Stimulated activated naive CD8-positive, alpha-beta T cell treated with anti-CD3 and anti-CD28 coated beads, Interleukin-15, Interleukin-2, amounts not matched to agents 100 ng/mL and 50 ng/mL, for 24 hours (primary cell): Measurements from ENCODE around the gene DAB2.
"Not testable (repeated sequence)": the region's sequence is repeated elsewhere in the genome, so short reads cannot be mapped to it uniquely, and the experiment has no call there.

ENCODE experiments used
- H3K27ac Mint-ChIP-seq: one replicate; pipeline ENCODE4 v1.8.0; 2021; ENCODE audit warnings: mild to moderate bottlenecking, mixed read lengths
- H3K27me3 Mint-ChIP-seq: one replicate; pipeline ENCODE4 v1.8.0; 2021; ENCODE audit warnings: mixed read lengths
- H3K36me3 Mint-ChIP-seq: one replicate; pipeline ENCODE4 v1.8.0; 2021; ENCODE audit warnings: low read depth, mixed read lengths
- H3K4me1 Mint-ChIP-seq: one replicate; pipeline ENCODE4 v1.8.0; 2021; ENCODE audit warnings: low read depth, mixed read lengths
- H3K4me3 Mint-ChIP-seq: one replicate; pipeline ENCODE4 v1.8.0; 2021; ENCODE audit warnings: mild to moderate bottlenecking, mixed read lengths
- H3K9me3 Mint-ChIP-seq: one replicate; pipeline ENCODE4 v1.8.0; 2021; ENCODE audit warnings: mixed read lengths

The DAB2 gene

GRCh38 chr5:39417979-39418378, 6.8 kb downstream of the DAB2 start:
- no peaks in the 10 kb centered on the region for H3K9me3 Mint-ChIP-seq
- no peaks in the 10 kb centered on the region for H3K4me1 Mint-ChIP-seq
- no peaks in the 10 kb centered on the region for H3K36me3 Mint-ChIP-seq

GRCh38 chr5:39415201-39415600, 9.6 kb downstream of the DAB2 start:
- Mint-ChIP-seq H3K4me3 (no peak overlapping the region), H3K9me3 (no peaks in the 10 kb centered on the region), H3K36me3 (no peaks in the 10 kb centered on the region), H3K27me3 (peaks cover 10% of the 10 kb centered on the region), H3K27ac (no peak overlapping the region), H3K4me1 (no peaks in the 10 kb centered on the region)

More at GRCh38 chr5:39417979-39418378, 6.8 kb downstream of the DAB2 start:
- Mint-ChIP-seq H3K27ac (no peak overlapping the region), H3K4me3 (no peak overlapping the region), H3K27me3 (peaks cover 18% of the 10 kb centered on the region)

- no peaks in the 10 kb centered on the region for H3K9me3 Mint-ChIP-seq
- no peaks in the 10 kb centered on the region for H3K36me3 Mint-ChIP-seq
- H3K27me3 Mint-ChIP-seq: peaks cover 9% of the 10 kb centered on the region
- H3K4me1 Mint-ChIP-seq: no peaks in the 10 kb centered on the region
- H3K27ac Mint-ChIP-seq: no peak overlapping the region
- H3K4me3 Mint-ChIP-seq: no peak overlapping the region
Observed at GRCh38 chr5:39414426-39414825, 10.4 kb downstream of the DAB2 start.

- H3K27me3 Mint-ChIP-seq: peaks cover 3% of the 10 kb centered on the region
- H3K36me3 Mint-ChIP-seq: no peaks in the 10 kb centered on the region
- no peaks in the 10 kb centered on the region for H3K4me1 Mint-ChIP-seq
- no peak overlapping the region for H3K4me3 Mint-ChIP-seq
- no peak overlapping the region for H3K27ac Mint-ChIP-seq
- no peaks in the 10 kb centered on the region for H3K9me3 Mint-ChIP-seq
Observed at GRCh38 chr5:39413771-39414170, 11.0 kb downstream of the DAB2 start.

- H3K27ac Mint-ChIP-seq: no peak overlapping the region
- no peak overlapping the region for H3K4me3 Mint-ChIP-seq
- no peaks in the 10 kb centered on the region for H3K4me1 Mint-ChIP-seq
- peaks cover 9% of the 10 kb centered on the region for H3K27me3 Mint-ChIP-seq
- no peaks in the 10 kb centered on the region for H3K9me3 Mint-ChIP-seq
- H3K36me3 Mint-ChIP-seq: no peaks in the 10 kb centered on the region
Observed at GRCh38 chr5:39412721-39413394, 11.9 kb downstream of the DAB2 start.

GRCh38 chr5:39411985-39412384, 12.8 kb downstream of the DAB2 start:
- H3K9me3 Mint-ChIP-seq: no peaks in the 10 kb centered on the region
- no peaks in the 10 kb centered on the region for H3K36me3 Mint-ChIP-seq
- H3K4me3 Mint-ChIP-seq: no peak overlapping the region
- no peaks in the 10 kb centered on the region for H3K4me1 Mint-ChIP-seq
- H3K27ac Mint-ChIP-seq: no peak overlapping the region
- H3K27me3 Mint-ChIP-seq: peaks cover 12% of the 10 kb centered on the region

GRCh38 chr5:39411061-39411460, 13.7 kb downstream of the DAB2 start:
- Mint-ChIP-seq H3K36me3 (no peaks in the 10 kb centered on the region), H3K27ac (no peak overlapping the region)

GRCh38 chr5:39409033-39409432, 15.7 kb downstream of the DAB2 start:
- Mint-ChIP-seq H3K27me3 (peaks cover 16% of the 10 kb centered on the region), H3K9me3 (no peaks in the 10 kb centered on the region), H3K36me3 (no peaks in the 10 kb centered on the region), H3K4me1 (no peaks in the 10 kb centered on the region), H3K27ac (no peak overlapping the region), H3K4me3 (no peak overlapping the region)

More at GRCh38 chr5:39411061-39411460, 13.7 kb downstream of the DAB2 start:
- no peak overlapping the region for H3K4me3 Mint-ChIP-seq
- H3K9me3 Mint-ChIP-seq: no peaks in the 10 kb centered on the region
- peaks cover 12% of the 10 kb centered on the region for H3K27me3 Mint-ChIP-seq
- H3K4me1 Mint-ChIP-seq: no peaks in the 10 kb centered on the region

GRCh38 chr5:39405083-39405843, 19.5 kb downstream of the DAB2 start:
- Mint-ChIP-seq H3K27me3 (peaks cover 16% of the 10 kb centered on the region), H3K9me3 (no peaks in the 10 kb centered on the region), H3K36me3 (no peaks in the 10 kb centered on the region), H3K4me1 (no peaks in the 10 kb centered on the region), H3K4me3 (no peak overlapping the region), H3K27ac (no peak overlapping the region)

GRCh38 chr5:39403761-39404160, 21.0 kb downstream of the DAB2 start:
- not testable (repeated sequence) for H3K4me3 Mint-ChIP-seq, H3K36me3 Mint-ChIP-seq, H3K27ac Mint-ChIP-seq, H3K9me3 Mint-ChIP-seq
- Mint-ChIP-seq H3K4me1 (peaks cover 11% of the 10 kb centered on the region), H3K27me3 (peaks cover 16% of the 10 kb centered on the region)

GRCh38 chr5:39402140-39402539, 22.6 kb downstream of the DAB2 start:
- H3K4me1 Mint-ChIP-seq: peaks cover 11% of the 10 kb centered on the region
- H3K27ac Mint-ChIP-seq, H3K36me3 Mint-ChIP-seq, H3K4me3 Mint-ChIP-seq, H3K9me3 Mint-ChIP-seq, H3K27me3 Mint-ChIP-seq: not testable (repeated sequence)

- no peaks in the 10 kb centered on the region for H3K36me3 Mint-ChIP-seq
- H3K4me3 Mint-ChIP-seq: no peak overlapping the region
- H3K27ac Mint-ChIP-seq: no peak overlapping the region
- H3K4me1 Mint-ChIP-seq: peaks cover 11% of the 10 kb centered on the region
- H3K9me3 Mint-ChIP-seq: no peaks in the 10 kb centered on the region
- peaks cover 2% of the 10 kb centered on the region for H3K27me3 Mint-ChIP-seq
Observed at GRCh38 chr5:39400713-39401578, 23.8 kb downstream of the DAB2 start.

- no peaks in the 10 kb centered on the region for H3K36me3 Mint-ChIP-seq
- no peak overlapping the region for H3K27ac Mint-ChIP-seq
- H3K9me3 Mint-ChIP-seq: no peaks in the 10 kb centered on the region
- H3K27me3 Mint-ChIP-seq: no peaks in the 10 kb centered on the region
- no peak overlapping the region for H3K4me3 Mint-ChIP-seq
- peaks cover 11% of the 10 kb centered on the region for H3K4me1 Mint-ChIP-seq
Observed at GRCh38 chr5:39399135-39400036, 25.4 kb downstream of the DAB2 start.

GRCh38 chr5:39396843-39397242, 27.9 kb downstream of the DAB2 start:
- Mint-ChIP-seq H3K4me1 (peaks cover 11% of the 10 kb centered on the region), H3K27me3 (no peaks in the 10 kb centered on the region), H3K36me3 (no peaks in the 10 kb centered on the region), H3K9me3 (no peaks in the 10 kb centered on the region), H3K27ac (no peak overlapping the region), H3K4me3 (no peak overlapping the region)
